Measurements from ENCODE around the gene NUP214.
"Not testable (repeated sequence)": the region's sequence is repeated elsewhere in the genome, so short reads cannot be mapped to it uniquely, and the experiment has no call there.

NUP214 gene

GRCh38 chr9:131193051-131193450 lies 67.7 kb downstream of the NUP214 start:
- DNase-seq (ENCODE audit: low read depth in 2 of 2): no peak

GRCh38 chr9:131194762-131195161 lies 69.4 kb downstream of the NUP214 start:
- no peak for DNase-seq (ENCODE audit: low read depth in 2 of 2)

GRCh38 chr9:131197160-131197911 lies 72.0 kb downstream of the NUP214 start:
- no peak for DNase-seq (ENCODE audit: low read depth in 2 of 2)

GRCh38 chr9:131198041-131198715 lies 72.8 kb downstream of the NUP214 start:
- no peak for DNase-seq (ENCODE audit: low read depth in 2 of 2)

- DNase-seq (ENCODE audit: low read depth in 2 of 2): no peak
These were observed 76.5 kb downstream of the NUP214 start for GRCh38 chr9:131201856-131202255.

- DNase-seq (ENCODE audit: low read depth in 2 of 2): no peak
These were observed 78.2 kb downstream of the NUP214 start for GRCh38 chr9:131203431-131204218.

GRCh38 chr9:131204285-131204684 lies 78.9 kb downstream of the NUP214 start:
- DNase-seq (ENCODE audit: low read depth in 2 of 2): no peak

- DNase-seq (ENCODE audit: low read depth in 2 of 2): no peak
These were observed 81.1 kb downstream of the NUP214 start for GRCh38 chr9:131206495-131206894.

GRCh38 chr9:131211920-131212319 lies 86.5 kb downstream of the NUP214 start:
- DNase-seq (ENCODE audit: low read depth in 2 of 2): not testable (repeated sequence)

- no peak for DNase-seq (ENCODE audit: low read depth in 2 of 2)
These were observed 89.0 kb downstream of the NUP214 start for GRCh38 chr9:131214286-131214856.

GRCh38 chr9:131214876-131215275 lies 89.5 kb downstream of the NUP214 start:
- DNase-seq (ENCODE audit: low read depth in 2 of 2): no peak

GRCh38 chr9:131216806-131217205 lies 91.4 kb downstream of the NUP214 start:
- DNase-seq (ENCODE audit: low read depth in 2 of 2): no peak

GRCh38 chr9:131217331-131218031 lies 92.1 kb downstream of the NUP214 start:
- no peak for DNase-seq (ENCODE audit: low read depth in 2 of 2)

GRCh38 chr9:131218370-131218769 lies 93.0 kb downstream of the NUP214 start:
- no peak for DNase-seq (ENCODE audit: low read depth in 2 of 2)

- no peak for DNase-seq (ENCODE audit: low read depth in 2 of 2)
These were observed 95.1 kb downstream of the NUP214 start for GRCh38 chr9:131220485-131220884.

- no peak for DNase-seq (ENCODE audit: low read depth in 2 of 2)
These were observed 97.1 kb downstream of the NUP214 start for GRCh38 chr9:131222460-131222859.

GRCh38 chr9:131226226-131226625 lies 100.8 kb downstream of the NUP214 start:
- no peak for DNase-seq (ENCODE audit: low read depth in 2 of 2)

- DNase-seq (ENCODE audit: low read depth in 2 of 2): no peak
These were observed 101.9 kb downstream of the NUP214 start for GRCh38 chr9:131227112-131227958.

- DNase-seq (ENCODE audit: low read depth in 2 of 2): no peak
These were observed 102.6 kb downstream of the NUP214 start for GRCh38 chr9:131227959-131228460.

GRCh38 chr9:131228988-131229387 lies 103.6 kb downstream of the NUP214 start:
- DNase-seq (ENCODE audit: low read depth in 2 of 2): peak; percentile 23 to 26

All from fibroblast of skin of left biceps (primary cell).